ENCODE data around the gene TFF1. TPM values are rescaled to one million over a fixed set of nuclear protein-coding genes. Genes with fewer than 3 reads are reported as not detected.

Gene TFF1
- total RNA-seq, 3 donors from 2014 or later, result 6.0 to 206 (median 60.1) TPM

DNA sequence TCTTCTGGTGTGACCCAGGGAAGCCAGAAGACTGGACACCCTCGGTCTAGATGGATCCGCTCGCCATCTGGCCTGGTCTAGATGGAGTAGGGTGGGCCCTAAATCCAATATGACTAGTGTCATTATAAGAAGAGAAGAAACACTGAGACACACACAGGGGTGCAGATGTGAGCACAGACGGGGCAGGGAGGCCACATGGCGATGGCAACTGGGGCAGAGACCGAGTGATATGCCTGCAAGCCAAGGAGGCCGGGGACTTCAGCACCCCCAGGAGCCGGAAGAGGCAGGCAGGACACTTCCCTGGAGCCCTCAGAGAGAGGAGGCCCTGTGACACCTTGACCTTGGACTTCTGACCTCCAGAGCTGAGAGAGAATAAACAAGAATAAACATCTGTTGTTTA lies 45.5 kb downstream of the TFF1 start:
- H3K4me1 ChIP-seq (ENCODE audit: low read depth), result peaks cover 16% of the 10 kb centered on the region
- no peaks in the 10 kb centered on the region for H3K9me3 ChIP-seq
- TF ChIP-seq CTCF (IDR thresholded peaks at IDR 0.05), result no peak
- no peak overlapping the region for H3K4me3 ChIP-seq
- intact Hi-C loops (cut with DNase I, micrococcal nuclease), result no loop called here
- H3K36me3 ChIP-seq (ENCODE audit: low read depth), result no peaks in the 10 kb centered on the region
- DNase-seq (no peak), ATAC-seq (no peak)

DNA sequence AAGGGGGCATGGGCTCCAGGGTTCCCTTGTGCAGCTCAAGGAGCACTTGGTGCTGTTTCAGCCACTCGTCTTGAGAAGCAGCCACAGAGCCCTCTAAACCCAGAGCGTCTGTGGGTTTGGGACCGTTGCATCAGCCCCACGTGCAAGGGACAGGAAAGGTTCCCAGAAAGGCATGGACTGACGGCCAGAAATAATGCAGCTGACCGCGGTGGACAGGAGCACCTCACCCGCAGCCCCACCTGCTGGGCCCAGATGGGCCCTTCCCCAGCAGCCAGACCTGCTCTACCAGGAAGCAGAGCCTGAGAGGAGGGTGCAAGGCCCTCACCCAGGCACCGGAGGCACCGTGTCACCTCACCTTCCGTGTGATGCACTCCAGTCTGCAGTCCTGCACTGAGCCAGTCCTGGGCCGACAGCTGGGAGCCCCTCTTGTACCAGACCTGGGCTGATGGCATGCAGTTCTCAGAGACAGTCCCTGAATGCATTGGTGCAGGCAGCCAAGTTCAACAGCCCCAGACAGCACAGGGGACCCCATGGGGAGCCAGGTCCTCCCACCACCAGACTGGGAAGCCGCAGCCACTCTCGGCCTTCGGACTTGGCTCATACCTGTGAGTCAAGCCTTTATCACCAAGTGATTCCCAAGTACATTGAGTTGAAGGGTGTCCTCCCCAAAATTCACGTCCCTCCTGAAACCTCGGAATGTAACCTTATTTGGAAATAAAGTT lies 46.3 kb downstream of the TFF1 start:
- ATAC-seq (peak; percentile 29), DNase-seq (peak; percentile 55 to 80 (median 68))
- no peak for TF ChIP-seq CTCF (IDR thresholded peaks at IDR 0.05)
- intact Hi-C loops (cut with DNase I, micrococcal nuclease), result no loop called here
- no peak overlapping the region for H3K4me3 ChIP-seq
- H3K36me3 ChIP-seq (ENCODE audit: low read depth), result no peaks in the 10 kb centered on the region
- peaks cover 19% of the 10 kb centered on the region for H3K4me1 ChIP-seq (ENCODE audit: low read depth)
- H3K9me3 ChIP-seq, result no peaks in the 10 kb centered on the region

DNA sequence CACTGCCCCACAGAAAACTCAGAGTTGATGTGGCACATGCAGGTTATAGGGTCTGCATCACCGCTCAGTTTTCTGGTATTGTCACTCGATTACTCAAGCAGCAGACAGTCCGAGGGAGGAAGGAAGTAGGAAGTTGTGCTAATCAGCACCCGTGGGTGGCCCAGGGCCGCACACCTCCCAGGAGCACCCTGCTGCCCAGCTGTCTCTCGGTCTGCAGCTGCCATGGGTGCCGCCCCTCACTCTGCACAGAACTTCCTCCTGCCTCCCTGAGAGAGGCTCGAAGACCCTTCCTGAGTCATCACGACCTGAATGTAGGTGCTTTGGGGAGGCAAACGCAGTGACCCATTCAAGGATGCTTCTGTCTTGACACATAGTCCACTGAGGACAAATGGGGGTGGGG lies 47.0 kb downstream of the TFF1 start:
- TF ChIP-seq CTCF (IDR thresholded peaks at IDR 0.05), result no peak
- ATAC-seq (peak; percentile 24), DNase-seq (peak in 2 of 3 donors; percentile 47 to 64)
- Histone ChIP-seq H3K4me3 (no peak overlapping the region), H3K9me3 (no peaks in the 10 kb centered on the region), H3K36me3 (ENCODE audit: low read depth) (no peaks in the 10 kb centered on the region), H3K4me1 (ENCODE audit: low read depth) (peaks cover 20% of the 10 kb centered on the region)
- intact Hi-C loops (cut with DNase I, micrococcal nuclease), result no loop called here

- H3K9me3 ChIP-seq, result no peaks in the 10 kb centered on the region
- H3K4me3 ChIP-seq, result no peak overlapping the region
- no peak for TF ChIP-seq CTCF (IDR thresholded peaks at IDR 0.05)
- ATAC-seq, result no peak
- peak in 2 of 3 donors; percentile 27 to 52 for DNase-seq
- no peaks in the 10 kb centered on the region for H3K36me3 ChIP-seq (ENCODE audit: low read depth)
- peaks cover 23% of the 10 kb centered on the region for H3K4me1 ChIP-seq (ENCODE audit: low read depth)
- intact Hi-C loops (cut with DNase I, micrococcal nuclease), result no loop called here
Measured at GRCh38 chr21:42317826-42318746, 48.2 kb downstream of the TFF1 start.

- TF ChIP-seq CTCF (IDR thresholded peaks at IDR 0.05), result no peak
- peak in 2 of 3 donors; percentile 78 to 81 for DNase-seq
- H3K4me3 ChIP-seq, result no peak overlapping the region
- intact Hi-C loops (cut with DNase I, micrococcal nuclease), result no loop called here
- no peaks in the 10 kb centered on the region for H3K9me3 ChIP-seq
- H3K36me3 ChIP-seq (ENCODE audit: low read depth), result no peaks in the 10 kb centered on the region
- peaks cover 28% of the 10 kb centered on the region for H3K4me1 ChIP-seq (ENCODE audit: low read depth)
- peak; percentile 65 for ATAC-seq
Measured at GRCh38 chr21:42317341-42317741, 49.0 kb downstream of the TFF1 start.

Data from mucosa of descending colon (tissue), 3 donors.